Activated CD8-positive, alpha-beta memory T cell treated with anti-CD3 and anti-CD28 coated beads, Interleukin-2, amount 50 U/mL, for 4 hours (primary cell): Measurements from ENCODE around the gene RPLP2.

Experiments
- DNase-seq: peaks from one replicate; pipeline ENCODE4 v3.0.0-alpha.2; 2020

Gene RPLP2

GRCh38 chr11:826836-827145, 17.0 kb downstream of the RPLP2 start:
- DNase-seq = no peak

GRCh38 chr11:827146-827896, 17.6 kb downstream of the RPLP2 start:
- DNase-seq = no peak

GRCh38 chr11:827897-828192, 18.1 kb downstream of the RPLP2 start, which contains the start of gene CRACR2B:
TSS of gene CRACR2B (plus strand) at chr11:827919. CDS start at chr11:828608, 689 bp downstream.
- DNase-seq = no peak

- DNase-seq = no peak
These were observed 18.9 kb downstream of the RPLP2 start for GRCh38 chr11:828506-829175.

- DNase-seq = no peak
These were observed 19.5 kb downstream of the RPLP2 start for GRCh38 chr11:829176-829846.

GRCh38 chr11:829847-830294, 20.1 kb downstream of the RPLP2 start:
- DNase-seq = no peak

- peak; percentile 71 for DNase-seq
These were observed 20.7 kb downstream of the RPLP2 start for GRCh38 chr11:830295-831117.

- no peak for DNase-seq
These were observed 21.5 kb downstream of the RPLP2 start for GRCh38 chr11:831118-831864.

GRCh38 chr11:831961-832528, 22.3 kb downstream of the RPLP2 start:
- no peak for DNase-seq

- peak; percentile 57 for DNase-seq
These were observed 22.9 kb downstream of the RPLP2 start, which contains the start of gene CD151 for GRCh38 chr11:832529-833113. TSS of gene CD151 (plus strand) at chr11:832952. CDS start at chr11:836070, 3,118 bp downstream.

GRCh38 chr11:833114-833791, 23.5 kb downstream of the RPLP2 start:
- DNase-seq = peak; percentile 48

- no peak for DNase-seq
These were observed 24.1 kb downstream of the RPLP2 start for GRCh38 chr11:833849-834311.

GRCh38 chr11:834371-835316, 24.9 kb downstream of the RPLP2 start:
- no peak for DNase-seq

- no peak for DNase-seq
These were observed 26.5 kb downstream of the RPLP2 start for GRCh38 chr11:836274-836673.

GRCh38 chr11:836700-837099, 26.9 kb downstream of the RPLP2 start:
- no peak for DNase-seq

GRCh38 chr11:837189-837989, 27.6 kb downstream of the RPLP2 start:
- no peak for DNase-seq

- no peak for DNase-seq
These were observed 28.2 kb downstream of the RPLP2 start for GRCh38 chr11:837990-838307.

- no peak for DNase-seq
These were observed 28.9 kb downstream of the RPLP2 start for GRCh38 chr11:838441-839279.
